HEK293 (cell line): ENCODE results near the gene TMUB1.

Experiments
- AEBP2 ChIP-seq: fragments of 450-650 bp; formaldehyde crosslinking; IDR thresholded peaks from 2 replicates; pipeline ENCODE4 v1.5.1; 2016; ENCODE audit warnings: missing biosample characterization, missing genetic modification characterization, borderline replicate concordance
- IKZF3 ChIP-seq: fragments of 450-650 bp; IDR thresholded peaks from 2 replicates; pipeline ENCODE4 v1.5.0; 2018; ENCODE audit warnings: missing biosample characterization, mild to moderate bottlenecking, missing genetic modification characterization, moderate library complexity
- RBAK ChIP-seq: fragments of 450-650 bp; formaldehyde crosslinking; IDR thresholded peaks from 2 replicates; pipeline ENCODE4 v1.5.1; 2016; ENCODE audit warnings: missing biosample characterization, missing genetic modification characterization
- REPIN1 ChIP-seq: fragments of 450-650 bp; formaldehyde crosslinking; IDR thresholded peaks from 2 replicates; pipeline ENCODE4 v1.5.1; 2017; ENCODE audit warnings: missing biosample characterization, missing genetic modification characterization, low read depth
- ZBTB48 ChIP-seq: fragments of 450-650 bp; formaldehyde crosslinking; IDR thresholded peaks from 2 replicates; pipeline ENCODE4 v1.5.1; 2016; ENCODE audit warnings: missing biosample characterization, missing genetic modification characterization
- ZBTB7A ChIP-seq: fragments of 450-650 bp; formaldehyde crosslinking; IDR thresholded peaks from 2 replicates; pipeline ENCODE4 v1.5.1; 2016; ENCODE audit warnings: low read depth, missing biosample characterization, missing genetic modification characterization
- ZEB2 ChIP-seq: fragments of 450-650 bp; formaldehyde crosslinking; IDR thresholded peaks from 2 replicates; pipeline ENCODE4 v1.5.1; 2016; ENCODE audit warnings: missing biosample characterization, missing genetic modification characterization
- ZFP3 ChIP-seq: fragments of 450-650 bp; formaldehyde crosslinking; IDR thresholded peaks from 2 replicates; pipeline ENCODE4 v1.5.1; 2016; ENCODE audit warnings: low read depth, missing biosample characterization, missing genetic modification characterization
- ZNF169 ChIP-seq: fragments of 450-650 bp; formaldehyde crosslinking; IDR thresholded peaks from 2 replicates; pipeline ENCODE4 v1.5.1; 2016; ENCODE audit warnings: missing biosample characterization, missing genetic modification characterization
- ZNF202 ChIP-seq: fragments of 450-650 bp; formaldehyde crosslinking; IDR thresholded peaks from 2 replicates; pipeline ENCODE4 v1.5.1; 2016; ENCODE audit warnings: missing biosample characterization, missing genetic modification characterization, borderline replicate concordance
- ZNF26 ChIP-seq: fragments of 450-650 bp; formaldehyde crosslinking; IDR thresholded peaks from 2 replicates; pipeline ENCODE4 v1.5.1; 2016; ENCODE audit warnings: missing biosample characterization, missing genetic modification characterization
- ZNF354C ChIP-seq: fragments of 450-650 bp; formaldehyde crosslinking; IDR thresholded peaks from 2 replicates; pipeline ENCODE4 v1.5.1; 2016; ENCODE audit warnings: missing biosample characterization, missing genetic modification characterization, low read depth, borderline replicate concordance
- ZNF366 ChIP-seq: fragments of 450-650 bp; formaldehyde crosslinking; conservative IDR thresholded peaks from 2 replicates; pipeline ENCODE4 v1.5.1; 2016; ENCODE audit warnings: missing biosample characterization, missing genetic modification characterization
- ZNF433 ChIP-seq: fragments of 450-650 bp; formaldehyde crosslinking; IDR thresholded peaks from 2 replicates; pipeline ENCODE4 v1.5.1; 2016; ENCODE audit warnings: missing biosample characterization, missing genetic modification characterization, low read depth
- ZNF521 ChIP-seq: fragments of 450-650 bp; formaldehyde crosslinking; IDR thresholded peaks from 2 replicates; pipeline ENCODE4 v1.5.1; 2017; ENCODE audit warnings: missing biosample characterization, mild to moderate bottlenecking, missing genetic modification characterization
- TF ChIP-seq, protein P1 (sequence below): fragments of 450-650 bp; formaldehyde crosslinking; IDR thresholded peaks from 2 replicates; pipeline ENCODE4 v1.5.1; 2016; ENCODE audit warnings: missing biosample characterization, missing genetic modification characterization
- TF ChIP-seq, protein P2 (sequence below): fragments of 450-650 bp; formaldehyde crosslinking; IDR thresholded peaks from 2 replicates; pipeline ENCODE4 v1.5.1; 2016; ENCODE audit warnings: missing biosample characterization, missing genetic modification characterization
- TF ChIP-seq, protein P3 (sequence below): fragments of 450-650 bp; IDR thresholded peaks from 2 replicates; pipeline ENCODE4 v1.5.1; 2018; ENCODE audit warnings: missing biosample characterization, mild to moderate bottlenecking, missing genetic modification characterization
- TF ChIP-seq, protein P4 (sequence below): sonication (generic); formaldehyde crosslinking; IDR thresholded peaks from 2 replicates; pipeline ENCODE4 v1.8.1; 2022; ENCODE audit warnings: mild to moderate bottlenecking, moderate library complexity, missing genetic modification reagents
- TF ChIP-seq, protein P5 (sequence below): fragments of 450-650 bp; formaldehyde crosslinking; IDR thresholded peaks from 2 replicates; pipeline ENCODE4 v1.5.1; 2016; ENCODE audit warnings: missing biosample characterization, missing genetic modification characterization, borderline replicate concordance

Gene TMUB1

GRCh38 chr7:151085691-151086620 lies 2.7 kb upstream of the TMUB1 start, which contains the start of gene AGAP3 (continued):
- TF ChIP-seq, protein P1, sequence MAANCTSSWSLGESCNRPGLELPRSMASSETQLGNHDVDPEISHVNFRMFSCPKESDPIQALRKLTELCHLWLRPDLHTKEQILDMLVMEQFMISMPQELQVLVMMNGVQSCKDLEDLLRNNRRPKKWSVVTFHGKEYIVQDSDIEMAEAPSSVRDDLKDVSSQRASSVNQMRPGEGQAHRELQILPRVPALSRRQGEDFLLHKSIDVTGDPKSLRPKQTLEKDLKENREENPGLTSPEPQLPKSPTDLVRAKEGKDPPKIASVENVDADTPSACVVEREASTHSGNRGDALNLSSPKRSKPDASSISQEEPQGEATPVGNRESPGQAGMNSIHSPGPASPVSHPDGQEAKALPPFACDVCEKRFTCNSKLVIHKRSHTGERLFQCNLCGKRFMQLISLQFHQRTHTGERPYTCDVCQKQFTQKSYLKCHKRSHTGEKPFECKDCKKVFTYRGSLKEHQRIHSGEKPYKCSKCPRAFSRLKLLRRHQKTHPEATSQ (tag by site-specific recombination) = no peak
- TF ChIP-seq ZNF366 (tag by site-specific recombination) = peak; percentile 59
- no peak for TF ChIP-seq ZNF26 (tag by site-specific recombination)
- TF ChIP-seq RBAK (tag by site-specific recombination) = no peak
- TF ChIP-seq ZNF521 (tag by site-specific recombination) = no peak
- TF ChIP-seq, protein P2, sequence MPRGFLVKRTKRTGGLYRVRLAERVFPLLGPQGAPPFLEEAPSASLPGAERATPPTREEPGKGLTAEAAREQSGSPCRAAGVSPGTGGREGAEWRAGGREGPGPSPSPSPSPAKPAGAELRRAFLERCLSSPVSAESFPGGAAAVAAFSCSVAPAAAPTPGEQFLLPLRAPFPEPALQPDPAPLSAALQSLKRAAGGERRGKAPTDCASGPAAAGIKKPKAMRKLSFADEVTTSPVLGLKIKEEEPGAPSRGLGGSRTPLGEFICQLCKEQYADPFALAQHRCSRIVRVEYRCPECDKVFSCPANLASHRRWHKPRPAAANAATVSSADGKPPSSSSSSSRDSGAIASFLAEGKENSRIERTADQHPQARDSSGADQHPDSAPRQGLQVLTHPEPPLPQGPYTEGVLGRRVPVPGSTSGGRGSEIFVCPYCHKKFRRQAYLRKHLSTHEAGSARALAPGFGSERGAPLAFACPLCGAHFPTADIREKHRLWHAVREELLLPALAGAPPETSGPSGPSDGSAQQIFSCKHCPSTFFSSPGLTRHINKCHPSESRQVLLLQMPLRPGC (tag by site-specific recombination) = no peak; the same call in 1 of the 2 replicates
- peak; percentile 77; the same call in 1 of the 2 replicates for TF ChIP-seq ZEB2 (tag by site-specific recombination)
- no peak for TF ChIP-seq ZFP3 (tag by site-specific recombination)
- TF ChIP-seq, protein P3, sequence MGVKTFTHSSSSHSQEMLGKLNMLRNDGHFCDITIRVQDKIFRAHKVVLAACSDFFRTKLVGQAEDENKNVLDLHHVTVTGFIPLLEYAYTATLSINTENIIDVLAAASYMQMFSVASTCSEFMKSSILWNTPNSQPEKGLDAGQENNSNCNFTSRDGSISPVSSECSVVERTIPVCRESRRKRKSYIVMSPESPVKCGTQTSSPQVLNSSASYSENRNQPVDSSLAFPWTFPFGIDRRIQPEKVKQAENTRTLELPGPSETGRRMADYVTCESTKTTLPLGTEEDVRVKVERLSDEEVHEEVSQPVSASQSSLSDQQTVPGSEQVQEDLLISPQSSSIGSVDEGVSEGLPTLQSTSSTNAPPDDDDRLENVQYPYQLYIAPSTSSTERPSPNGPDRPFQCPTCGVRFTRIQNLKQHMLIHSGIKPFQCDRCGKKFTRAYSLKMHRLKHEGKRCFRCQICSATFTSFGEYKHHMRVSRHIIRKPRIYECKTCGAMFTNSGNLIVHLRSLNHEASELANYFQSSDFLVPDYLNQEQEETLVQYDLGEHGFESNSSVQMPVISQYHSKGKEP (tag by site-specific recombination) = no peak
- TF ChIP-seq IKZF3 (tag by site-specific recombination) = peak; percentile 77
- TF ChIP-seq, protein P4, sequence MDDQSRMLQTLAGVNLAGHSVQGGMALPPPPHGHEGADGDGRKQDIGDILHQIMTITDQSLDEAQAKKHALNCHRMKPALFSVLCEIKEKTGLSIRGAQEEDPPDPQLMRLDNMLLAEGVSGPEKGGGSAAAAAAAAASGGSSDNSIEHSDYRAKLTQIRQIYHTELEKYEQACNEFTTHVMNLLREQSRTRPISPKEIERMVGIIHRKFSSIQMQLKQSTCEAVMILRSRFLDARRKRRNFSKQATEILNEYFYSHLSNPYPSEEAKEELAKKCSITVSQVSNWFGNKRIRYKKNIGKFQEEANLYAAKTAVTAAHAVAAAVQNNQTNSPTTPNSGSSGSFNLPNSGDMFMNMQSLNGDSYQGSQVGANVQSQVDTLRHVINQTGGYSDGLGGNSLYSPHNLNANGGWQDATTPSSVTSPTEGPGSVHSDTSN (CRISPR knock-in tag) = 0 out of 2 replicates have a peak, but pooled peaks have one; percentile 23
- no peak for TF ChIP-seq AEBP2 (tag by site-specific recombination)
- no peak for TF ChIP-seq ZBTB7A (tag by site-specific recombination)
- TF ChIP-seq ZBTB48 (tag by site-specific recombination) = peak; percentile 76
- no peak for TF ChIP-seq ZNF433
- TF ChIP-seq ZNF169 (tag by site-specific recombination) = no peak
- TF ChIP-seq ZNF202 (tag by site-specific recombination) = no peak
- TF ChIP-seq REPIN1 (tag by site-specific recombination) = no peak
- no peak for TF ChIP-seq ZNF354C (tag by site-specific recombination)
- TF ChIP-seq, protein P5, sequence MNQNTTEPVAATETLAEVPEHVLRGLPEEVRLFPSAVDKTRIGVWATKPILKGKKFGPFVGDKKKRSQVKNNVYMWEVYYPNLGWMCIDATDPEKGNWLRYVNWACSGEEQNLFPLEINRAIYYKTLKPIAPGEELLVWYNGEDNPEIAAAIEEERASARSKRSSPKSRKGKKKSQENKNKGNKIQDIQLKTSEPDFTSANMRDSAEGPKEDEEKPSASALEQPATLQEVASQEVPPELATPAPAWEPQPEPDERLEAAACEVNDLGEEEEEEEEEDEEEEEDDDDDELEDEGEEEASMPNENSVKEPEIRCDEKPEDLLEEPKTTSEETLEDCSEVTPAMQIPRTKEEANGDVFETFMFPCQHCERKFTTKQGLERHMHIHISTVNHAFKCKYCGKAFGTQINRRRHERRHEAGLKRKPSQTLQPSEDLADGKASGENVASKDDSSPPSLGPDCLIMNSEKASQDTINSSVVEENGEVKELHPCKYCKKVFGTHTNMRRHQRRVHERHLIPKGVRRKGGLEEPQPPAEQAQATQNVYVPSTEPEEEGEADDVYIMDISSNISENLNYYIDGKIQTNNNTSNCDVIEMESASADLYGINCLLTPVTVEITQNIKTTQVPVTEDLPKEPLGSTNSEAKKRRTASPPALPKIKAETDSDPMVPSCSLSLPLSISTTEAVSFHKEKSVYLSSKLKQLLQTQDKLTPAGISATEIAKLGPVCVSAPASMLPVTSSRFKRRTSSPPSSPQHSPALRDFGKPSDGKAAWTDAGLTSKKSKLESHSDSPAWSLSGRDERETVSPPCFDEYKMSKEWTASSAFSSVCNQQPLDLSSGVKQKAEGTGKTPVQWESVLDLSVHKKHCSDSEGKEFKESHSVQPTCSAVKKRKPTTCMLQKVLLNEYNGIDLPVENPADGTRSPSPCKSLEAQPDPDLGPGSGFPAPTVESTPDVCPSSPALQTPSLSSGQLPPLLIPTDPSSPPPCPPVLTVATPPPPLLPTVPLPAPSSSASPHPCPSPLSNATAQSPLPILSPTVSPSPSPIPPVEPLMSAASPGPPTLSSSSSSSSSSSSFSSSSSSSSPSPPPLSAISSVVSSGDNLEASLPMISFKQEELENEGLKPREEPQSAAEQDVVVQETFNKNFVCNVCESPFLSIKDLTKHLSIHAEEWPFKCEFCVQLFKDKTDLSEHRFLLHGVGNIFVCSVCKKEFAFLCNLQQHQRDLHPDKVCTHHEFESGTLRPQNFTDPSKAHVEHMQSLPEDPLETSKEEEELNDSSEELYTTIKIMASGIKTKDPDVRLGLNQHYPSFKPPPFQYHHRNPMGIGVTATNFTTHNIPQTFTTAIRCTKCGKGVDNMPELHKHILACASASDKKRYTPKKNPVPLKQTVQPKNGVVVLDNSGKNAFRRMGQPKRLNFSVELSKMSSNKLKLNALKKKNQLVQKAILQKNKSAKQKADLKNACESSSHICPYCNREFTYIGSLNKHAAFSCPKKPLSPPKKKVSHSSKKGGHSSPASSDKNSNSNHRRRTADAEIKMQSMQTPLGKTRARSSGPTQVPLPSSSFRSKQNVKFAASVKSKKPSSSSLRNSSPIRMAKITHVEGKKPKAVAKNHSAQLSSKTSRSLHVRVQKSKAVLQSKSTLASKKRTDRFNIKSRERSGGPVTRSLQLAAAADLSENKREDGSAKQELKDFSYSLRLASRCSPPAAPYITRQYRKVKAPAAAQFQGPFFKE (tag by site-specific recombination) = no peak
